GM18508 (cell line): ENCODE data around the gene SMIM7.

Experiments
- ATAC-seq: cut with Tn5 transposase; IDR thresholded peaks from one replicate; pipeline ENCODE4 v1.9.1; 2021; ENCODE audit warnings: moderate number of reproducible peaks; ENCODE audit not compliant: insufficient read depth, unreplicated experiment

SMIM7 gene

DNA sequence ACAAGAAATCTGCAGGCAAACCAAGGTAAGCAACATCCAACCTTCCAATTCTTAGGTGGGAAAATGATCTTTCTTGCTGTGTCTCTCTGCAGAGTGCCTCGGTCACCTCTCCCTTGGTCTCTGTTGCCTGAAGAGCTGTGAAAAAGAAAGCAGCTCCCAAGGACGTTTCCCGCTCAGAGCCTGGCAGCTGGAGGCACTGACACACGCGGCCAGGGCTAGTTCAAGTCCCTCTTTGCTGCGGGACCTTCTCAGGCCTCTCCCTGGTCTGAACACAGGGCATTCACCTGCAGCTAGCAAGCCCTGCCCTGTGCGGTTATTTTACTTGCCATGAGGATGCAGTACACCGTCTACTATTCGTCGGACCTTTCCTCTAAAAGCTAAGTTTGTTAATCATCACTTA lies 35.7 kb downstream of the SMIM7 start:
- ATAC-seq = no peak

- no peak for ATAC-seq
Measured at GRCh38 chr19:16623576-16623975, 36.4 kb downstream of the SMIM7 start.

GRCh38 chr19:16623066-16623465 lies 36.9 kb downstream of the SMIM7 start:
- no peak for ATAC-seq

DNA sequence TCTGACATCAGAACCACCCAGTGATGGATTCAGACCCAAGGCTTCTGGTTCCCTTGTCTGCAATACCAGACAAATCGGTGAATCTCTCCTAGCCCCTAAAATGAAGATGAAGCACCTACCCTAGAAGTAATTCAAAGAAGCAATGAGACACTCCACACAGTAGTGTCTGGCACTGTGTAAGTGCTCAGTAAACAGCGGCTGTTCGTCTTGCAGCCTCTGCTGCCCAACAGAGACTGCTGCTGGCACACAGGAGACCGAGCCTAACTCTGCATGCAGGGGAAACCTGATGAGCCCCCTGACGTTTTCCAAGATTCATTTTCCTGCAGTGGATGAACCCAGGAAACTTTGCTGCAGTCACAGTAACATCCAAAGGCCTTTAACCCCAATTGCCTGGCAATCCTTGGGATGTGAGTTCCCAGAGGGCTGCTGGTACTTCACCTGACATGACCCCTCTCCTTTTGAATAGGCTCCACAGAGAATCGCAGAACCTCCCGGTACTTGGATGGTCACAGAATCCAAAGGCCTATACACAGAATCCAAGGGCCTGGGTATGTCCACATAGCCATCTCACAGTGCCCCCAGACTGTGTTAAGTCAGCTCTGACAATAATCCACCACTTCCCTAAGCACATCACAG lies 38.7 kb downstream of the SMIM7 start:
- no peak for ATAC-seq

DNA sequence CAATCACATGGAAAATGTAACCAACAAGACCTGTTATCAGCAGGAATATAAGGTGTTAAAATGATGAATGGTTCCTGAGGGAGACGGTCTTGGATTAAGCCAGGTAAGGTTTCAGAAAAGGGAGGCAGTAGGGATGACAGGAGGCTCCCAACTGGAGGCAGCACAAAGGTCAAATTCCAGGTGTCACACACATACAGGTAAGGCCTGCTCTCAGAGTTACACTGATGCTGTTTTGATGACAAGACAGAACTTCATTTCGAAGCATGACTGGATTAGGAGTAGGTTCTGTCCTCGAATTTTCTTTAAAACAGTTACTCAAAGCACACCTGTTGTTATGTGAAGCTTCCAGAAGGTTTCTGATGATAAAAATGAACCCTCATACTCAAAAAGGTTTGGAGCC lies 39.4 kb downstream of the SMIM7 start:
- ATAC-seq = no peak

DNA sequence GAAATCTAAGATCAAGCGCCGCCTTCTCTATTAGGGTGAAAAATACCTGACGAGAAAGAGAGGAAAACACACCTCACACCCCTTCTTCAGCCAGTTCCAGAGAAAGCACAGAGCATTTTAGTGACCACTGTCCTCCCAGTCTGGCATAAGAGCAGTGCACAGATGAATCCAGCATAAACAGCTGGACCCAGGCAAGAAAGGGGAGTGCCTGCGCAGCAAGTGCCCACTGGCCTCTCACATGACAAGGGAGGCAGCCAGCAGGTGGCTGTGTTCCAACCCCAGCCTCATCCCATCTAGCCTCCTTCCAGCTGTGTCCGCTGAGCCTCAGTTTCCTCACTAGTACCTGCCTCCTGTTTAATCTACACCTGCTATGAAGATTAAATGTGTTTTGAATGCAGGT lies 39.9 kb downstream of the SMIM7 start:
- ATAC-seq = no peak

DNA sequence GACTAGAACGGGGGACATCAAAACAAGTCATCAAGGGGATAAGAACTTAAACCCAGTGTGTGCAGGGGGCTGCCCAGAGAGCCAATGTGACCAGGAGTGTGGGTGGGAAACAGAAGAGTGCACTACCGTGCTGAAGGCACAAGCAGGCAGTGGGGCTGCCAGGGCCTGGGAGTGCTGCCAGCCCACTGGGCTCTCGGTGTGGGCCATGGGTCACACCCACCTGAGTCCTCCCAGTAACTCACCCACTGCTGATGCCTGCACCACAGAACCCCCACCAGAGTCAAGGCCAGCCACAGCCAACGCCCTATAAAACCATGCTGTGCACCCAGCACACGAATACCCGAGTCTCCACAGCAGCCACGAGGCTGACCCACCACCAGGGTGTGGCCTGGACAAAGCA lies 40.5 kb downstream of the SMIM7 start:
- no peak for ATAC-seq

DNA sequence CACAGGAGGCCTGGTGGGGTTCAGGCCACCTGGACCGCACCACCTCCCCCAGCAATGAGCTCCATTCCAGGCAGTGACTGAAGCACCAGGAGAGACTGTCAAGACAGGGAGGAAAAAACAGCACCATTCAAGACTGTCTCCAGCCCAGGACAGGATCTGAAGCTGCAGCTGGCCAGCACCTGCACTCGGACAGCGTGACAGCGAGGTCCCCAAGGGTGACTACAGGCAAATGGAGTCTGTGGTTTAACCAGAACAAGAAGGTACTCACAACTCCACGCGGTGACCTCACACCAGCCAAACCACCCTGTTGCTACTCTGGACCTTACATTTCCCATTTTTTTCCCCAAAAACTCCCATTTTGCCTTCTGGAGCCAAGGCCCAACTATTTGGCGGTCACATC lies 41.7 kb downstream of the SMIM7 start:
- no peak for ATAC-seq

DNA sequence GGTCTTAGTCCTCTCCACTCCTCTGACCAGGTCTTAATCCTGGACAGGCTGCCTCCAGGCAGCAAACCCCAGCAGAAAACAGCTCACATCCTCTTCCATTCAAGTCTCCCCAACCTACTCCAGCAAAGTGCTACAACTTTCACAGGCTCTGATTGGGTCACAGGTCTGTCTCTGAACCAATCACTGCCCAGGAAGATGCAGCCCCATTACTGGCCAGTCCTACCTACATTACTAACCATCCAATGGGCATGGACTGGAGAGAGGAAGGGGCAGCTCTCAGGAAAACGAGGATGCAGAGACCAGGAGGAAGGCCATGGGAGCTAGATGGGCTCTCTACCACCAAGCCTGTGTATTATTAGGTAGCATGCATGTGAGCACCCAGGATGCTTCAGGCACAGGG lies 44.1 kb downstream of the SMIM7 start:
- ATAC-seq = no peak

DNA sequence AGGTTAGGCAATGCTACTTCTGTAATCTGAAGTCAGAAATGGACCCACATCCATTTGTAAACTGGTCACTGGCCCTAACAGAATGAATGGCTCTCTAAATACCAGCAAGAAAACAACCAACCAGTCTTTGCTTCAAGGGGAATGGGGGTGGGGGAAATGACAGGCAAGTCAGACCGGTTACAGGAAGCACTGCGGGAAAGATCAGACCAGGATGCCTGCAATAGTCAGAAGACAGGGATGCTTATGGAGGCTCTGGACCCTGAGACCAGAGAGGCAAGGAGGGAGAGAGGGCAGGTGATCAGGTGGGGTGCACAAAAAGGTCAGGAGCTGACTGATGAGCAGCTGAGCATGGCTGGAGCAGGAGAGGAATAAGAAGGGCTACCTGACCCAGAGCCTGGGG lies 45.0 kb downstream of the SMIM7 start:
- no peak for ATAC-seq

DNA sequence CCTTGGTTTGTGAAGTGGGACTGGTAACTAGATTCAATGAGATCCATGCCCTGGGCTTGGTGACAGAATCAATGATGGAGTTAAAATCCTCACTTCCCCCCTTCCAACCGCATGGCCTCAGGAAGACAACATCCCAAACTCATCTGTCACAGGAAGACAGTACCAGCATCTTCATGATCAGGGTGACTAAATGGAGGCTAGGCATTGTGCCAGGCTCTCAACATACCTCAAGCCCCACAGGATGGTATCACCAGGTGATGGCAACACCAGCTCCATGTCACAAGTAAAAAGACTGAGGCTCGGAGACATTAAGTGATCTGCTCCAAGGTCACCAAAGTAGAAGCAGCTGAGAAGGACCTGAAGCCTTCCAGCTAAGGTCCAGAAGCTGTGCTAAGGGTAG lies 46.1 kb downstream of the SMIM7 start:
- no peak for ATAC-seq

- no peak for ATAC-seq
Measured at GRCh38 chr19:16612636-16613035, 47.3 kb downstream of the SMIM7 start.

DNA sequence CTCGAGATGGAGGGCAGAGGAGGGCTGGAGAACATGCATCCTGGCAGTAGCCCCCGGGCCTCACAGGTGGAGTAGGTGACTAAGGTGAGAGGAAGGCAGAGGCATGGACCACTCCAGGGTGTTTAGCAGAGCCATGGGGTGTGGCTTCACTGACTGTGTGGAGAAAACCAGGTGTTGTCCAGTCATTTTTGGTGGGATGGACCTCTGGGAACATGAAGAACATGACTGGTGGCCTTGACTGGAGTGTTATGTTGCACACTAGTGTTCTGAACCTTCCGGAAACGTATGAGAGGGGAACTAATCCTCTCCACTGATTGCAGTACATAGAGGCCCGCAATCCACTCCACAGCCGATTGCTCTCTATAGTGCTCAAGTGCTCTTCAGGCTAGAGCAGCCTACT lies 48.8 kb downstream of the SMIM7 start:
- ATAC-seq = no peak

GRCh38 chr19:16609511-16610200 lies 50.3 kb downstream of the SMIM7 start:
- ATAC-seq = no peak

DNA sequence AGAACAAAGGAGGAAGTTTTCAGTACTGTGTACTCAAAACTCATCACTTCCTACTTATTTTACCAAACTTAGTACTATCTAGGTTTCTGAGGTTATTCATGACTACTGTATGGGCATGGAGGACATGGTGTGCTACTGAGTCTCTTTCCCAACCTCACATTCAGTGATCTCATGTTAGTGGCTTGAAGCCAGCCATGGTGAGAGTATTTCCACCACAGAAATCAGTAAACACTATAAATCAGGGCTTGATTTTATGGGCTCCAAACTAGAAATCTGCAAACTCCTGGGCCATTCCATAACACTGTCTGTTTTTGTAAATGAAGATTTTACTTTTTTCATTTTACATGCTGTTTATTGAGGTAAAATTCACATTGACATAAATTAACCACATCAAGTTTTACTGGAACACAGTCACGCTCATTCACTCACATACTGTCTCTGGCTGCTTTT lies 51.6 kb downstream of the SMIM7 start:
- ATAC-seq = no peak

DNA sequence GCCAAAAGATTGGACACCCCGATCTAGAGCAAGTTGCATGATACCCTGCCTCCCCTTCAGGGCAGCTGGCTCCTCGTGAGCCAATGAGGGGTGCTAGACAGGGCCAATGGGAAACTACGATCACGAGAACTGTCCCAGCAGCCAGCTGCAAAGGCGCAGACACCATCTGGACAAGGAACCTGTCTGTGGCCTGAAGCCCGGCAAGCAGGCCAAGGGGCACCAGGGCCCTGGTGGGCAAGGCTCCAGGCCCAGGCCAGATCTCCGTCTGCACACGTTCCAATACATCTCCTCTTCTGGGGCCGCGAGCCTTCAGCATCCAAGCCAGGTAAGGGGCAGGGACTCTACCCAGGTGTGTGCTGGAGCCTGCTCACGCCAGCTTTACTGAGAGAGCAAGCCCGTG lies 52.1 kb downstream of the SMIM7 start:
- ATAC-seq = no peak

GRCh38 chr19:16605553-16605994 lies 54.4 kb downstream of the SMIM7 start:
- no peak for ATAC-seq

DNA sequence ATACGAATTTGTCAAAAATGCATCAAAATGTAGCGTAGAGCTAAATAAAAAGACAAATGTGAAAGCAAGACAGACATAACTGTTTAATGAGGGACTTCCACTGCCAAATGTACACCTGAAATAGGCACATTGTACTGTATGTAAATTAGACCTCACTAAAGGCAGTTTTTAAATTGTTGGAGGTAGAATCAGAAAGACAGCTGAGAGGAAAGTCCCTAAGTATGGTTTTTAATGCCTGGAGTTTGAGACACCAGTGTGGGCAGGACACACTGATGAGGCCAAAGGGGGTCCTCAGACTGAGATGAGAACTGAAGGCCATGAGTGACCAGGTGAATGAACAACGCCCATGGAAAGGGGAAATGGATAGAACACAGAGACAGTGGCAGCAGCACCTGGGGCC lies 54.8 kb downstream of the SMIM7 start:
- ATAC-seq = no peak

GRCh38 chr19:16604615-16605014 lies 55.3 kb downstream of the SMIM7 start:
- ATAC-seq = no peak

DNA sequence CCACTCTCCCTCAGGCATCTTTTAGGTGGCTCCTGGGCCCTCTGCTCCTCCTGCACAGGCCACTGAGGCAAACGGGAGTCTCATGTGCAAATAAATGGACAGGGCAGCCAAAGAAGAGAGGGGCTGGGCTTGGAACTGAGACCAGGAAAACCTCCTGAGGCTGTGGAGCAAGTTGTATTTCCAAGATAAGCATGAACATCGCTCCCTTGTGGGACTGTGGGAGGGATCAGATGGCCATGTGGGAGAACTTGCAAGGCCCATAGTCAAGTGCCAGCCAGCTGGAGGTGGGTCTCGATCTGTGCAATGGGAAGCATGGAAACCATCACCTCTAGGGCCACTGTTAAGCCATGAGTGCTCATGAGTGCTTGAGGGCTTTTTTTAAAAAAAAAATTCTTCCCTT lies 56.9 kb downstream of the SMIM7 start:
- ATAC-seq = no peak

DNA sequence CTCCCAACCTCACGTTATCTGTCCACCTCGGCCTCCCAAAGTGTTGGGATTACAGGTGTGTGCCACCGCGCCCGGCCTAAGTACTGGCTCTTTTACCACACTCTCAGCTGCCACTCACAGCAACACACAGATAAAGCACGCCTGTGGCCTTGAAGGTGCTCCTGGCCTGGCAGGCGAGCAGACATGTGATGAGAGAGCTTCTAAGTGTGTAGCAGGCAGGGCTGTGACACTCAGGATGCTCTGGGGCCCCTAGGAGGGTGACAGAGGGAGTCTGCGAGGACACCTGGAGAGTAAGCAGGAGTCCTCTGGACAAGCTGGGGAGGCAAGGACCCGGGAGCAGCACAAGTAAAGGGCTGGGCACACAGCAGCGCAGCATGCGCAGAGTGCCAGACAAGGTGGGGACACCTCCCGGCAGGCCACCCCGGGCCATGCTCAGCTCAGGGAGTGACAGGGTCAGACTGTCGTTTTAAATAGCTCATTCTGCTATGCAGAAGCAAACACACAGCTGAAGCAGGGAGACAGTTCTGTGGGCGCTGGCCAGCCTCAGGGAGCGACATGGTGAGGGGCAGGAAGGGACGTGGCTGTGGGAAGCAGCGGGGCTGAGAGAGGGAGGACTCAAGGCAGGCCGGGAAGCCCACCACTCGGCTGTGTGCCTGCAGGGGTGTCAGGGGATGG lies 58.4 kb downstream of the SMIM7 start:
- no peak for ATAC-seq

DNA sequence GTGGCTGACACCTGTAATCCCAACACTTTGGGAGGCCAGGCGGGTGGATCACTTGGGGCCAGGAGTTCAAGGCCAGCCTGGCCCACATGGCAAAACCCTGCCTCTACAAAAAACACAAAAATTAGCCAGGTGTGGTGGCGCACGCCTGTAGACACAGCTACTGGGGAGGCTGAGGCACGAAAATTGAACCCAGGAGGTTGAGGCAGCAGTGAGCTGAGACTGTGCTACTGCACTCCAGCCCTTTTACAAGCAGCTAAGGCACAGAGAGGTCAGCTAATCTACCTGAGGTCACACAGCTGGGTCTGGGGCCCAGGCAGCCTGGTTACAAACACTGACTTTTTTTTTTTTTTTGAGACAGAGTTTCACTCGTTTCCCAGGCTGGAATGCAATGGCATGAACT lies 59.1 kb downstream of the SMIM7 start:
- no peak for ATAC-seq
